HCT116 (cell line): ENCODE measurements around the gene PARVB. TPM values are rescaled to one million over a fixed set of nuclear protein-coding genes. Genes with fewer than 3 reads are reported as not detected.

Experiments
- ATAC-seq: fragments of 200-7000 bp; cut with Tn5 transposase; 2 replicates; pipeline ENCODE4 v1.9.1; 2020; ENCODE audit warnings: mild to moderate bottlenecking, moderate library complexity
- BruUV-seq: library from RNA; stranded (reverse); fragments of 400-500 nt; replicated peaks from 2 replicates; lab custom pipeline; 2021; lab: Mats Ljungman, UMichigan
- CTCF ChIA-PET: fragments of 300-600 bp; sonication (Branson Sonifier 250); formaldehyde crosslinking; loops from one replicate; lab custom pipeline; 2021; ENCODE audit warnings: antibody characterized with exemption; lab: Charles Lee
- POLR2A ChIA-PET: fragments of 300-600, 350-600 bp; sonication (Branson Sonifier 250); formaldehyde crosslinking; loops from one replicate; lab custom pipeline; 2021; ENCODE audit warnings: antibody characterized with exemption; lab: Charles Lee
- RAD21 ChIA-PET, 2 experiments: fragments of 300-600 bp; sonication (Branson Sonifier 250); formaldehyde crosslinking; loops; one replicate each; lab custom pipeline; 2023; ENCODE audit warnings: low total read pairs in 2 of 2; ENCODE audit not compliant: uncharacterized antibody in 2 of 2, unreplicated experiment in 2 of 2, low non-redundant PET in 1 of 2; lab: Charles Lee
- DNase-seq: peaks from one replicate; pipeline ENCODE4 v3.0.0-alpha.2; 2010; ENCODE audit warnings: low read depth, low spot score
- H2AFZ ChIP-seq: fragments of 200-600 bp; shearing (Covaris generic), sonication (generic); 2 replicates; pipeline ENCODE4 v1.6.1; 2017; ENCODE audit warnings: low read depth, mixed run types, mixed read lengths, antibody characterized with exemption, low read length; ENCODE audit not compliant: poor library complexity, severe bottlenecking
- H3K27ac ChIP-seq: 2 replicates; pipeline ENCODE4 v1.5.1; 2012; ENCODE audit warnings: low read depth, low read length
- H3K27me3 ChIP-seq: fragments of 200-600 bp; sonication (generic); 2 replicates; pipeline ENCODE4 v1.6.1; 2016; ENCODE audit warnings: mixed run types, low read length, mixed read lengths; ENCODE audit not compliant: insufficient read depth
- H3K36me3 ChIP-seq, 2 experiments: fragments of 200-500 bp in 1 of 2; fragments of 200-600 bp in 1 of 2; sonication (Bioruptor generic) in 1 of 2; sonication (generic) in 1 of 2; 2 replicates each; pipeline versions ENCODE4 v1.5.1 to v1.6.1; 2014 to 2016; ENCODE audit warnings: low read length in 2 of 2, inconsistent platforms in 1 of 2, mixed read lengths in 1 of 2, mixed run types in 1 of 2; ENCODE audit not compliant: insufficient read depth in 2 of 2, control insufficient read depth in 1 of 2
- H3K4me1 ChIP-seq, 2 experiments: fragments of 200-600 bp in 1 of 2; sonication (generic) in 1 of 2; 2 replicates each; pipeline versions ENCODE4 v1.5.1 to v1.6.1; 2012 to 2017; ENCODE audit warnings: low read length in 2 of 2, inconsistent platforms in 1 of 2, mild to moderate bottlenecking in 1 of 2, mixed read lengths in 1 of 2, mixed run types in 1 of 2, moderate library complexity in 1 of 2; ENCODE audit not compliant: insufficient read depth in 2 of 2, control insufficient read depth in 1 of 2
- H3K4me2 ChIP-seq: fragments of 200-600 bp; sonication (generic); 2 replicates; pipeline ENCODE4 v1.6.1; 2017; ENCODE audit warnings: mixed run types, low read length, mixed read lengths
- H3K4me3 ChIP-seq, 2 experiments: fragments of 200-600 bp in 1 of 2; sonication (generic) in 1 of 2; replicated peaks in 1 of 2; 2 replicates each; pipeline ENCODE4 v1.5.1; 2011 to 2016; ENCODE audit warnings: low read length in 2 of 2, control low read depth in 1 of 2, low read depth in 1 of 2, mild to moderate bottlenecking in 1 of 2, mixed read lengths in 1 of 2, mixed run types in 1 of 2
- H3K79me2 ChIP-seq: fragments of 200-600 bp; sonication (generic); 2 replicates; pipeline ENCODE4 v1.6.1; 2017; ENCODE audit warnings: mild to moderate bottlenecking, mixed run types, low read length, moderate library complexity, mixed read lengths; ENCODE audit not compliant: insufficient read depth
- H3K9ac ChIP-seq: fragments of 200-600 bp; sonication (generic); 2 replicates; pipeline ENCODE4 v1.6.1; 2016; ENCODE audit warnings: low read length, mixed read lengths
- H3K9me2 ChIP-seq: fragments of 200-600 bp; sonication (generic), shearing (Covaris generic); 2 replicates; pipeline ENCODE4 v1.6.1; 2017; ENCODE audit warnings: mixed run types, mild to moderate bottlenecking, moderate library complexity; ENCODE audit not compliant: insufficient read depth
- H3K9me3 ChIP-seq, 2 experiments: fragments of 200-500 bp in 1 of 2; fragments of 200-600 bp in 1 of 2; sonication (Bioruptor generic) in 1 of 2; sonication (generic) in 1 of 2; 2 replicates each; pipeline ENCODE4 v1.6.1; 2014 to 2017; ENCODE audit warnings: low read length in 2 of 2, mixed read lengths in 2 of 2, inconsistent platforms in 1 of 2, low read depth in 1 of 2, mild to moderate bottlenecking in 1 of 2, mixed run types in 1 of 2, moderate library complexity in 1 of 2; ENCODE audit not compliant: control insufficient read depth in 1 of 2, insufficient read depth in 1 of 2
- H4K20me1 ChIP-seq: fragments of 200-600 bp; sonication (generic), shearing (Covaris generic); 2 replicates; pipeline ENCODE4 v1.6.1; 2017; ENCODE audit warnings: mixed run types, mild to moderate bottlenecking, moderate library complexity; ENCODE audit not compliant: insufficient read depth
- CBX3 ChIP-seq: IDR thresholded peaks from 2 replicates; pipeline ENCODE4 v1.6.1; 2012; ENCODE audit warnings: low read depth
- EZH2 ChIP-seq: fragments of 200-600 bp; sonication (generic); IDR thresholded peaks from 2 replicates; pipeline ENCODE4 v1.6.1; 2017; ENCODE audit warnings: antibody characterized with exemption, mixed run types
- EZH2phosphoT487 ChIP-seq: fragments of 200-600 bp; IDR thresholded peaks from 2 replicates; pipeline ENCODE4 v1.6.1; 2018; ENCODE audit warnings: antibody characterized with exemption, borderline replicate concordance
- JUND ChIP-seq: IDR thresholded peaks from 2 replicates; pipeline ENCODE4 v1.6.1; 2012
- POLR2A ChIP-seq: IDR thresholded peaks from 2 replicates; pipeline ENCODE4 v1.7.0; 2011; ENCODE audit warnings: borderline replicate concordance; ENCODE audit not compliant: insufficient read depth, insufficient read length; ENCODE audit errors: extremely low read depth
- POLR2AphosphoS5 ChIP-seq: IDR thresholded peaks from 2 replicates; pipeline ENCODE4 v1.6.1; 2011; ENCODE audit warnings: mild to moderate bottlenecking, low read depth, low read length, moderate library complexity
- RAD21 ChIP-seq: IDR thresholded peaks from 2 replicates; pipeline ENCODE4 v1.6.1; 2012; ENCODE audit warnings: low read depth, mild to moderate bottlenecking
- SIN3A ChIP-seq: IDR thresholded peaks from 2 replicates; pipeline ENCODE4 v1.6.1; 2012; ENCODE audit warnings: low read depth
- SP1 ChIP-seq: IDR thresholded peaks from 2 replicates; pipeline ENCODE4 v1.6.1; 2012; ENCODE audit warnings: low read depth
- TCF7L2 ChIP-seq: IDR thresholded peaks from 2 replicates; pipeline ENCODE4 v1.7.0; 2011; ENCODE audit warnings: borderline replicate concordance, inconsistent platforms; ENCODE audit not compliant: insufficient read depth, insufficient read length; ENCODE audit errors: extremely low read depth
- YY1 ChIP-seq: IDR thresholded peaks from 2 replicates; pipeline ENCODE4 v1.6.1; 2011; ENCODE audit warnings: low read length, low read depth, moderate library complexity, mild to moderate bottlenecking; ENCODE audit not compliant: insufficient replicate concordance; ENCODE audit errors: extremely low read depth
- intact Hi-C: fragments of 100-400 bp; cut with micrococcal nuclease; formaldehyde crosslinking; loops from 2 replicates; pipeline ENCODE4 v1.10.0; 2022
- total RNA-seq: library from RNA; stranded (reverse); gene quantifications from one replicate; pipeline ENCODE4 v1.2.1, GENCODE V29; 2021; ENCODE audit not compliant: unreplicated experiment
- TF ChIP-seq, protein P1 (sequence below): IDR thresholded peaks from 2 replicates; pipeline ENCODE4 v1.6.1; 2012
- TF ChIP-seq, protein P2 (sequence below): IDR thresholded peaks from 2 replicates; pipeline ENCODE4 v1.6.1; 2011; ENCODE audit warnings: mild to moderate bottlenecking, low read length, moderate library complexity; ENCODE audit not compliant: insufficient replicate concordance; ENCODE audit errors: extremely low read depth
- TF ChIP-seq, protein P3 (sequence below), 3 experiments: fragments of 200-600 bp in 1 of 3; sonication (generic) in 1 of 3; IDR thresholded peaks in 2 of 3; conservative IDR thresholded peaks in 1 of 3; 2 replicates each; pipeline ENCODE4 v1.5.1; 2012 to 2017; ENCODE audit warnings: low read depth in 2 of 3, low read length in 2 of 3, antibody characterized with exemption in 1 of 3, borderline replicate concordance in 1 of 3, control low read depth in 1 of 3, mild to moderate bottlenecking in 1 of 3, mixed read lengths in 1 of 3, mixed run types in 1 of 3, moderate library complexity in 1 of 3; ENCODE audit not compliant: insufficient read depth in 1 of 3

Gene PARVB
- total RNA-seq, 1 experiment from 2014 or later: 21.4 TPM

DNA sequence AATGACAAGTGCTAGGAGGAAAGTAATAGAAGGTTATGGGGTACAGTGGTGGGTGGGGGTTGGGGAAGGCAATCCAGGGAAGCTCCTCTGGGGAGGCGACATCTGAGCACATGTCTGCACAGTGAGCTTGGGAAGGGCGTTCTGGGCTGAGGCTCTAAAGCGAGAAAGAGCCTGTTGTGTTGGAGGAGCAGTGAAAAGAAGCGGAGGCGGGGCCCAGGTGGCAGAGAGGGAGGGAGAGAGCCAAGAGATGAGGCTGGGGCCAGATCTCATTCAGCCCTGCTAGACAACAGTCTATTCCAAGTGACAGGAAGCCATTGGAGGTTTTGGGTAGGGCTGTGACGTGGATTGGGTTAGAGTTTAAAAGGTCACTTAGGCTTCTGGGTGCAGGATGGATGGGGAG is 101.3 kb downstream of the PARVB start:
- Histone ChIP-seq H3K4me1 (no peaks in the 10 kb centered on the region), H3K79me2 (no peaks in the 10 kb centered on the region), H3K4me3 (no peak overlapping the region), H2AFZ (no peak overlapping the region), H3K36me3 (no peaks in the 10 kb centered on the region), H3K27me3 (no peaks in the 10 kb centered on the region)
- DNase-seq: no peak
- intact Hi-C loops: no loop called here
- TF ChIP-seq, protein P1, sequence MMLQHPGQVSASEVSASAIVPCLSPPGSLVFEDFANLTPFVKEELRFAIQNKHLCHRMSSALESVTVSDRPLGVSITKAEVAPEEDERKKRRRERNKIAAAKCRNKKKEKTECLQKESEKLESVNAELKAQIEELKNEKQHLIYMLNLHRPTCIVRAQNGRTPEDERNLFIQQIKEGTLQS: no peak
- TF ChIP-seq SP1 (no peak), TCF7L2 (no peak), EZH2phosphoT487 (no peak), SIN3A (no peak), RAD21 (no peak), YY1 (no peak), CBX3 (no peak), POLR2AphosphoS5 (no peak), POLR2A (no peak), JUND (no peak), EZH2 (no peak)
- TF ChIP-seq, protein P2, sequence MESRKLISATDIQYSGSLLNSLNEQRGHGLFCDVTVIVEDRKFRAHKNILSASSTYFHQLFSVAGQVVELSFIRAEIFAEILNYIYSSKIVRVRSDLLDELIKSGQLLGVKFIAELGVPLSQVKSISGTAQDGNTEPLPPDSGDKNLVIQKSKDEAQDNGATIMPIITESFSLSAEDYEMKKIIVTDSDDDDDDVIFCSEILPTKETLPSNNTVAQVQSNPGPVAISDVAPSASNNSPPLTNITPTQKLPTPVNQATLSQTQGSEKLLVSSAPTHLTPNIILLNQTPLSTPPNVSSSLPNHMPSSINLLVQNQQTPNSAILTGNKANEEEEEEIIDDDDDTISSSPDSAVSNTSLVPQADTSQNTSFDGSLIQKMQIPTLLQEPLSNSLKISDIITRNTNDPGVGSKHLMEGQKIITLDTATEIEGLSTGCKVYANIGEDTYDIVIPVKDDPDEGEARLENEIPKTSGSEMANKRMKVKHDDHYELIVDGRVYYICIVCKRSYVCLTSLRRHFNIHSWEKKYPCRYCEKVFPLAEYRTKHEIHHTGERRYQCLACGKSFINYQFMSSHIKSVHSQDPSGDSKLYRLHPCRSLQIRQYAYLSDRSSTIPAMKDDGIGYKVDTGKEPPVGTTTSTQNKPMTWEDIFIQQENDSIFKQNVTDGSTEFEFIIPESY: no peak
- TF ChIP-seq, protein P3, sequence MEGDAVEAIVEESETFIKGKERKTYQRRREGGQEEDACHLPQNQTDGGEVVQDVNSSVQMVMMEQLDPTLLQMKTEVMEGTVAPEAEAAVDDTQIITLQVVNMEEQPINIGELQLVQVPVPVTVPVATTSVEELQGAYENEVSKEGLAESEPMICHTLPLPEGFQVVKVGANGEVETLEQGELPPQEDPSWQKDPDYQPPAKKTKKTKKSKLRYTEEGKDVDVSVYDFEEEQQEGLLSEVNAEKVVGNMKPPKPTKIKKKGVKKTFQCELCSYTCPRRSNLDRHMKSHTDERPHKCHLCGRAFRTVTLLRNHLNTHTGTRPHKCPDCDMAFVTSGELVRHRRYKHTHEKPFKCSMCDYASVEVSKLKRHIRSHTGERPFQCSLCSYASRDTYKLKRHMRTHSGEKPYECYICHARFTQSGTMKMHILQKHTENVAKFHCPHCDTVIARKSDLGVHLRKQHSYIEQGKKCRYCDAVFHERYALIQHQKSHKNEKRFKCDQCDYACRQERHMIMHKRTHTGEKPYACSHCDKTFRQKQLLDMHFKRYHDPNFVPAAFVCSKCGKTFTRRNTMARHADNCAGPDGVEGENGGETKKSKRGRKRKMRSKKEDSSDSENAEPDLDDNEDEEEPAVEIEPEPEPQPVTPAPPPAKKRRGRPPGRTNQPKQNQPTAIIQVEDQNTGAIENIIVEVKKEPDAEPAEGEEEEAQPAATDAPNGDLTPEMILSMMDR (IDR thresholded peaks at IDR 0.05 in 2 of 3, conservative IDR thresholded peaks at IDR 0.05 in 1 of 3; ENCODE audit: borderline replicate concordance in 1 of 3, insufficient read depth in 1 of 3, low read depth in 2 of 3, low read length in 2 of 3): no peak
- TF ChIP-seq, all 23 proteins: peak for 0
- ATAC-seq: no peak
- Histone ChIP-seq H4K20me1 (no peaks in the 10 kb centered on the region), H3K9me2 (no peaks in the 10 kb centered on the region), H3K4me2 (no peak overlapping the region), H3K9ac (no peak overlapping the region), H3K9me3 (no peaks in the 10 kb centered on the region), H3K27ac (no peak overlapping the region)
- ChIA-PET CTCF (no interaction called here), RAD21 (no interaction called here), POLR2A (no interaction called here)
- no TSS peak for BruUV-seq
